ENCODE data around the gene VMP1.
"Not testable (repeated sequence)": the region's sequence is repeated elsewhere in the genome, so short reads cannot be mapped to it uniquely, and the experiment has no call there.

The VMP1 gene

GRCh38 chr17:59757881-59758385 is 50.5 kb downstream of the VMP1 start:
- no peak overlapping the region for H3K27ac ChIP-seq
- TF ChIP-seq ZFX (IDR thresholded peaks at IDR 0.05) (no peak), CTCF (conservative IDR thresholded peaks at IDR 0.05) (no peak)

DNA sequence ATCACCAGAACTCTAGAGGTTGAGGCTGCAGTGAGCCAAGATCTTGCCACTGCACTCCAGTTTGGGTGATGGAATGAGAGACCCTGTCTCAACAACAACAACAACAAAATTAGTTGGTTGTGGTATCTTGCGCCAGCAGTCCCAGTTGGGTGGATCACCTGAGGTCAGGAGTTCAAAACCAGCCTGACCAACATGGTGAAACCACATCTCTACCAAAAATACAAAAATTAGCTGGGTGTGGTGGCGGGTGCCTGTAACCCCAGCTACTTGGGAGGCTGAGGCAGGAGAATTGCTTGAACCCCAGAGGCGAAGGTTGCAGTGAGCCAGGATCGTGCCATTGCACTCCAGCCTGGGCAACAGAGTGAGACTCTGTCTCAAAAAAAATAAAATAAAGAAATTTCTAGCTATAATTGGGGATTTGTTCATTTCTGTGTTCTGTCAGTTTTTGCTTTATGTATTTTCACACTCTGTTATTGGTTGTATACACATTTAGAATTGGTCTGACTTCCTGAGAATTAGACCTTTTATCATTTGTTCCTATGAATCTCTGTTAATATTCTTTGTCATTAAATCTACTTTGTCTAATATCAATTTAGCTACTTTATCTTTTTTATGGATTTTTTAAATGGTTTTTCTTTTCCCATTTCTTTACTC is 51.7 kb downstream of the VMP1 start:
- H3K27ac ChIP-seq = not testable (repeated sequence)

DNA sequence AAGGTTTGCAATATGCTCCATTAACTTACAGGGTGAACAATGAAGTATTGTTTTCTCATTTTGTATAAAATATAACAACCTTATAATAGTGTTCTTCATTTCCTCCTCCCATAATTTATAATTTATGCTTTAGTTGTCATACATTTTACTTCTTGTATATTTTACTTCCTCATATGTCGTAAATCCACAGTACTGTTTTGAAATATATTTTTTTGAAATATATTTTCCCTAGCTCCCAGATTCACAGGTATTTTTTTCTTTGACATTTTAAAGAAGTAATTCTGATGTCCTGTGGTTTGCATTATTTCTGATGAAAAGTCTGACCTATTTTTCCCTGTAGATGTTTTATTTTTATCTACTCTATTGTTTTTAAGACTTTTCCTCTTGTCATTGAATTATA is 52.7 kb downstream of the VMP1 start:
- no peak overlapping the region for H3K27ac ChIP-seq
- TF ChIP-seq ZFX (IDR thresholded peaks at IDR 0.05) (no peak), CTCF (conservative IDR thresholded peaks at IDR 0.05) (no peak)

- TF ChIP-seq ZFX (IDR thresholded peaks at IDR 0.05) (no peak), CTCF (conservative IDR thresholded peaks at IDR 0.05) (no peak)
- no peak overlapping the region for H3K27ac ChIP-seq
Measured at GRCh38 chr17:59761385-59762048, 54.1 kb downstream of the VMP1 start.

DNA sequence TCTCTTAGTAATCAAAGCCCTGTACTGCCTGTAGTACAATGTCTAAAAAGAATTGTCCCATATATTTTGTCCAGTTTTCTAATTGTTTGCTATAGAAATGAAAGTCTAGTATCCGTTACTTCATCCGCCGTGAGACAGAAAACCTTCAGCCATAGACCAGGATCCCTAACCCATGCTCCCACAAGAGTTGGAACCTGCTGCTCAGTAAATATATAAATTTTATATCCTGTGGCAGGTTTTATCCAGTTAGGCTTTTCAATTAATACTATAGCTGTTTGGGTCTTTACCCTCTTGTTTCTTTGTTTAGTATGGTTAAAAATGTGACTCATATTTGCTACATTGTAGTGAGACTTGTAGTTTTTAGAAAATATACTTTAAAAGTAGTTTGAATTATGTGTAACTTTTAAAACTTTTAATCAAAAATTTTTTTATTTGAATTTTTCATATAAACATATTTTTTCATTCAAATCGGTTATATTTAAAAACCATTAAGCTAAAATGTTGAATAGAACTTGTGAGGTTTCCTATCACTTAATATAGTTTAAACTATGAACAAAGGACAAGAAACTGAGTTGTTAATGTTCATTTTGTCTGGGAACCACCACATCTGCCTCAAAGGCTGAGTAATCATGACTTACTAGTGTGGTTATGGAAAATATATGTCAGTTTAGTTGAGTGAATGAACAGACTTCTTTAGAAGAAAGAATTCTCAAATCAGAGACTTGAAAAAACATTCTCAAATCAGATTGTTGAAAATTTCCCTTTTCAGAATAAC is 54.8 kb downstream of the VMP1 start:
- TF ChIP-seq ZFX (IDR thresholded peaks at IDR 0.05) (no peak), CTCF (conservative IDR thresholded peaks at IDR 0.05) (no peak)
- H3K27ac ChIP-seq = no peak overlapping the region

DNA sequence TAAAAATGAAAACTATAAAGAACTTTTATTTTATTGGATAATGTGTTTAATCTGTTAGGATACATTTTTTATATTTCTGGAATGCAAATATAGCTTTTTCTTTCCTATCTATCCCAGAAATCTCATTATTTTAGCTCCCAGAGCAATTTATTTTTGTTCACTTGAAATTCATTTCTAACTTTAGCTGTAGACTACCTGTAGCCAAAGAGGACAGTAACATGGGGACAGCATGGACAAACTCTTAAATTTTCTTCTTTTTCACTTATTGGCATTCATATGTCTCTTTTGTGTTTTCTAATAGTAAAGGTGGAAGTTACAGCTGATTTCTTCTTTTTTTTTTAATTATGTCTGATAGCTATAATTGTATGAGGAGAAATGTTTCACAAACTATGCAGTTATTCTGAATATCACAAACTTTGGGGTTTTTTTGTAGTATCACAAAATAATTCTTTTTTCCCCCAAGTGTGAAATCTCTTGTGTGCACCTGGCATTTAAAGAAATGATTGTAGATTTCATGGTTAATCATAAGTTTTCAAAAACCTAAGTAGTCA is 55.4 kb downstream of the VMP1 start:
- no peak for TF ChIP-seq CTCF (conservative IDR thresholded peaks at IDR 0.05)
- no peak for TF ChIP-seq ZFX (IDR thresholded peaks at IDR 0.05)
- H3K27ac ChIP-seq = no peak overlapping the region

- no peak overlapping the region for H3K27ac ChIP-seq
- no peak for TF ChIP-seq ZFX (IDR thresholded peaks at IDR 0.05)
- TF ChIP-seq CTCF (conservative IDR thresholded peaks at IDR 0.05) = no peak
Measured at GRCh38 chr17:59763861-59764260, 56.4 kb downstream of the VMP1 start.
